Measurements from ENCODE around the gene CAPS.

The CAPS gene

GRCh38 chr19:5910638-5910907 lies 3.5 kb upstream of the CAPS start:
- no peak for DNase-seq (ENCODE audit: low spot score)

GRCh38 chr19:5911366-5911765 lies 2.7 kb upstream of the CAPS start:
- DNase-seq (ENCODE audit: low spot score) = no peak

GRCh38 chr19:5914358-5914774 lies 312 bp downstream of the CAPS start:
- DNase-seq (ENCODE audit: low spot score) = no peak

- no peak for DNase-seq (ENCODE audit: low spot score)
Observed at GRCh38 chr19:5914946-5915781, 1.1 kb downstream of the CAPS start.

GRCh38 chr19:5915782-5916165 lies 1.7 kb downstream of the CAPS start:
- DNase-seq (ENCODE audit: low spot score) = no peak

GRCh38 chr19:5916181-5916708 lies 2.2 kb downstream of the CAPS start:
- DNase-seq (ENCODE audit: low spot score) = no peak

GRCh38 chr19:5917431-5918107 lies 3.5 kb downstream of the CAPS start:
- DNase-seq (ENCODE audit: low spot score) = no peak

- no peak for DNase-seq (ENCODE audit: low spot score)
Observed at GRCh38 chr19:5918463-5919079, 4.5 kb downstream of the CAPS start.

GRCh38 chr19:5921516-5922160 lies 7.6 kb downstream of the CAPS start:
- DNase-seq (ENCODE audit: low spot score) = no peak

GRCh38 chr19:5922161-5922545 lies 8.1 kb downstream of the CAPS start:
- no peak for DNase-seq (ENCODE audit: low spot score)

GRCh38 chr19:5923356-5923755 lies 9.3 kb downstream of the CAPS start:
- no peak for DNase-seq (ENCODE audit: low spot score)

- DNase-seq (ENCODE audit: low spot score) = no peak
Observed at GRCh38 chr19:5925830-5926427, 11.9 kb downstream of the CAPS start.

- DNase-seq (ENCODE audit: low spot score) = no peak
Observed at GRCh38 chr19:5926641-5927440, 12.8 kb downstream of the CAPS start.

- DNase-seq (ENCODE audit: low spot score) = no peak
Observed at GRCh38 chr19:5927441-5927821, 13.4 kb downstream of the CAPS start.

GRCh38 chr19:5929179-5929578 lies 15.1 kb downstream of the CAPS start:
- DNase-seq (ENCODE audit: low spot score) = no peak

GRCh38 chr19:5929625-5930024 lies 15.6 kb downstream of the CAPS start:
- no peak for DNase-seq (ENCODE audit: low spot score)

- no peak for DNase-seq (ENCODE audit: low spot score)
Observed at GRCh38 chr19:5931251-5931650, 17.2 kb downstream of the CAPS start.

GRCh38 chr19:5932146-5932545 lies 18.1 kb downstream of the CAPS start:
- no peak for DNase-seq (ENCODE audit: low spot score)

- no peak for DNase-seq (ENCODE audit: low spot score)
Observed at GRCh38 chr19:5932609-5933262, 18.7 kb downstream of the CAPS start.

GRCh38 chr19:5933391-5934068 lies 19.5 kb downstream of the CAPS start:
- DNase-seq (ENCODE audit: low spot score) = no peak
